SK-N-SH treated with all-trans-retinoic acid at 6 μM for 48 hours (cell line): Measurements from ENCODE around the gene ATXN3.

Source experiments
- ATAC-seq: fragments of 200-7000 bp; cut with Tn5 transposase; 3 replicates; pipeline ENCODE4 v1.9.1; 2020; ENCODE audit warnings: mild to moderate bottlenecking, moderate library complexity
- ARNTL ChIP-seq: fragments of 450-650 bp; formaldehyde crosslinking; IDR thresholded peaks from 2 replicates; pipeline ENCODE4 v1.5.0; 2020; ENCODE audit warnings: low read depth, mild to moderate bottlenecking, moderate library complexity, borderline replicate concordance
- BACH2 ChIP-seq: fragments of 250-450 bp; sonication (Bioruptor Pico); IDR thresholded peaks from 2 replicates; pipeline ENCODE4 v1.9.0; 2021; ENCODE audit warnings: mild to moderate bottlenecking, borderline replicate concordance
- CREB5 ChIP-seq: fragments of 250-450 bp; sonication (Bioruptor Pico); IDR thresholded peaks from 2 replicates; pipeline ENCODE4 v1.5.1; 2020; ENCODE audit warnings: low read depth, mild to moderate bottlenecking, moderate library complexity
- CSDC2 ChIP-seq: fragments of 250-450 bp; sonication (Bioruptor Pico); IDR thresholded peaks from 2 replicates; pipeline ENCODE4 v1.5.0; 2020; ENCODE audit warnings: mild to moderate bottlenecking, moderate library complexity
- GLIS3 ChIP-seq: fragments of 250-450 bp; sonication (Bioruptor Pico); IDR thresholded peaks from 2 replicates; pipeline ENCODE4 v1.5.0; 2020; ENCODE audit warnings: mild to moderate bottlenecking, moderate library complexity
- ISL1 ChIP-seq: fragments of 250-450 bp; sonication (Bioruptor Pico); IDR thresholded peaks from 2 replicates; pipeline ENCODE4 v2.1.2; 2022; ENCODE audit warnings: mild to moderate bottlenecking, moderate library complexity
- OSR1 ChIP-seq: fragments of 250-450 bp; sonication (Bioruptor Pico); IDR thresholded peaks from 2 replicates; pipeline ENCODE4 v1.8.0; 2022; ENCODE audit warnings: moderate library complexity, mild to moderate bottlenecking, inconsistent platforms
- PPARA ChIP-seq: fragments of 250-450 bp; sonication (Bioruptor Pico); IDR thresholded peaks from 2 replicates; pipeline ENCODE4 v1.5.0; 2020; ENCODE audit warnings: mild to moderate bottlenecking, borderline replicate concordance
- RARB ChIP-seq: fragments of 250-450 bp; sonication (Bioruptor Pico); IDR thresholded peaks from 2 replicates; pipeline ENCODE4 v1.8.0; 2021; ENCODE audit warnings: mild to moderate bottlenecking, moderate library complexity
- SNAI2 ChIP-seq: fragments of 250-450 bp; sonication (Bioruptor Pico); IDR thresholded peaks from 2 replicates; pipeline ENCODE4 v1.5.0; 2020; ENCODE audit warnings: mild to moderate bottlenecking, moderate library complexity
- TCF4 ChIP-seq: fragments of 250-450 bp; sonication (Bioruptor Pico); IDR thresholded peaks from 2 replicates; pipeline ENCODE4 v1.8.0; 2021; ENCODE audit warnings: mild to moderate bottlenecking, moderate library complexity, borderline replicate concordance
- TOX ChIP-seq: fragments of 250-450 bp; sonication (Bioruptor Pico); IDR thresholded peaks from 2 replicates; pipeline ENCODE4 v1.8.0; 2021; ENCODE audit warnings: mild to moderate bottlenecking, moderate library complexity, borderline replicate concordance
- ZC3H10 ChIP-seq: fragments of 250-450 bp; sonication (Bioruptor Pico); IDR thresholded peaks from 2 replicates; pipeline ENCODE4 v1.5.1; 2021; ENCODE audit warnings: mild to moderate bottlenecking, moderate library complexity
- ZFP3 ChIP-seq: fragments of 250-450 bp; sonication (Bioruptor Pico); IDR thresholded peaks from 2 replicates; pipeline ENCODE4 v1.5.0; 2020; ENCODE audit warnings: mild to moderate bottlenecking, moderate library complexity
- ZFP30 ChIP-seq: fragments of 450-650 bp; formaldehyde crosslinking; IDR thresholded peaks from 2 replicates; pipeline ENCODE4 v1.5.0; 2022; ENCODE audit warnings: mild to moderate bottlenecking, moderate library complexity
- ZNF565 ChIP-seq: fragments of 450-650 bp; formaldehyde crosslinking; conservative IDR thresholded peaks from 2 replicates; pipeline ENCODE4 v1.5.0; 2020; ENCODE audit warnings: low read depth, mild to moderate bottlenecking, moderate library complexity
- ZNF70 ChIP-seq: fragments of 450-650 bp; formaldehyde crosslinking; IDR thresholded peaks from 2 replicates; pipeline ENCODE4 v1.5.0; 2020; ENCODE audit warnings: mild to moderate bottlenecking, moderate library complexity
- ZNF8 ChIP-seq: fragments of 450-650 bp; formaldehyde crosslinking; IDR thresholded peaks from 2 replicates; pipeline ENCODE4 v1.5.0; 2020; ENCODE audit warnings: mild to moderate bottlenecking, moderate library complexity
- TF ChIP-seq, protein P1 (sequence below): fragments of 250-450 bp; sonication (Bioruptor Pico); IDR thresholded peaks from 2 replicates; pipeline ENCODE4 v1.5.0; 2020; ENCODE audit warnings: mild to moderate bottlenecking, moderate library complexity
- TF ChIP-seq, protein P2 (sequence below): fragments of 250-450 bp; sonication (Bioruptor Pico); IDR thresholded peaks from 2 replicates; pipeline ENCODE4 v1.8.0; 2021; ENCODE audit warnings: low read depth, mild to moderate bottlenecking, moderate library complexity, borderline replicate concordance
- TF ChIP-seq, protein P3 (sequence below): fragments of 250-450 bp; sonication (Bioruptor Pico); IDR thresholded peaks from 2 replicates; pipeline ENCODE4 v1.8.0; 2020; ENCODE audit warnings: mild to moderate bottlenecking, moderate library complexity, borderline replicate concordance

The ATXN3 gene

GRCh38 chr14:92021523-92021922 is 84.9 kb downstream of the ATXN3 start:
- ATAC-seq = no peak
- TF ChIP-seq PPARA (CRISPR knock-in tag) = no peak

- no peak for ATAC-seq
- TF ChIP-seq, protein P1, sequence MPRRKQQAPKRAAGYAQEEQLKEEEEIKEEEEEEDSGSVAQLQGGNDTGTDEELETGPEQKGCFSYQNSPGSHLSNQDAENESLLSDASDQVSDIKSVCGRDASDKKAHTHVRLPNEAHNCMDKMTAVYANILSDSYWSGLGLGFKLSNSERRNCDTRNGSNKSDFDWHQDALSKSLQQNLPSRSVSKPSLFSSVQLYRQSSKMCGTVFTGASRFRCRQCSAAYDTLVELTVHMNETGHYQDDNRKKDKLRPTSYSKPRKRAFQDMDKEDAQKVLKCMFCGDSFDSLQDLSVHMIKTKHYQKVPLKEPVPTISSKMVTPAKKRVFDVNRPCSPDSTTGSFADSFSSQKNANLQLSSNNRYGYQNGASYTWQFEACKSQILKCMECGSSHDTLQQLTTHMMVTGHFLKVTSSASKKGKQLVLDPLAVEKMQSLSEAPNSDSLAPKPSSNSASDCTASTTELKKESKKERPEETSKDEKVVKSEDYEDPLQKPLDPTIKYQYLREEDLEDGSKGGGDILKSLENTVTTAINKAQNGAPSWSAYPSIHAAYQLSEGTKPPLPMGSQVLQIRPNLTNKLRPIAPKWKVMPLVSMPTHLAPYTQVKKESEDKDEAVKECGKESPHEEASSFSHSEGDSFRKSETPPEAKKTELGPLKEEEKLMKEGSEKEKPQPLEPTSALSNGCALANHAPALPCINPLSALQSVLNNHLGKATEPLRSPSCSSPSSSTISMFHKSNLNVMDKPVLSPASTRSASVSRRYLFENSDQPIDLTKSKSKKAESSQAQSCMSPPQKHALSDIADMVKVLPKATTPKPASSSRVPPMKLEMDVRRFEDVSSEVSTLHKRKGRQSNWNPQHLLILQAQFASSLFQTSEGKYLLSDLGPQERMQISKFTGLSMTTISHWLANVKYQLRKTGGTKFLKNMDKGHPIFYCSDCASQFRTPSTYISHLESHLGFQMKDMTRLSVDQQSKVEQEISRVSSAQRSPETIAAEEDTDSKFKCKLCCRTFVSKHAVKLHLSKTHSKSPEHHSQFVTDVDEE (CRISPR knock-in tag) = no peak
- TF ChIP-seq PPARA (CRISPR knock-in tag) (no peak), ZFP3 (CRISPR knock-in tag) (no peak)
These were observed 92.3 kb downstream of the ATXN3 start for GRCh38 chr14:92014040-92014439.

- no peak for ATAC-seq
- TF ChIP-seq BACH2 (CRISPR knock-in tag) (no peak), CSDC2 (no peak), ZFP3 (CRISPR knock-in tag) (no peak), ZC3H10 (CRISPR knock-in tag) (no peak), ARNTL (no peak), ZFP30 (CRISPR knock-in tag) (no peak), GLIS3 (CRISPR knock-in tag) (no peak)
- TF ChIP-seq, protein P2, sequence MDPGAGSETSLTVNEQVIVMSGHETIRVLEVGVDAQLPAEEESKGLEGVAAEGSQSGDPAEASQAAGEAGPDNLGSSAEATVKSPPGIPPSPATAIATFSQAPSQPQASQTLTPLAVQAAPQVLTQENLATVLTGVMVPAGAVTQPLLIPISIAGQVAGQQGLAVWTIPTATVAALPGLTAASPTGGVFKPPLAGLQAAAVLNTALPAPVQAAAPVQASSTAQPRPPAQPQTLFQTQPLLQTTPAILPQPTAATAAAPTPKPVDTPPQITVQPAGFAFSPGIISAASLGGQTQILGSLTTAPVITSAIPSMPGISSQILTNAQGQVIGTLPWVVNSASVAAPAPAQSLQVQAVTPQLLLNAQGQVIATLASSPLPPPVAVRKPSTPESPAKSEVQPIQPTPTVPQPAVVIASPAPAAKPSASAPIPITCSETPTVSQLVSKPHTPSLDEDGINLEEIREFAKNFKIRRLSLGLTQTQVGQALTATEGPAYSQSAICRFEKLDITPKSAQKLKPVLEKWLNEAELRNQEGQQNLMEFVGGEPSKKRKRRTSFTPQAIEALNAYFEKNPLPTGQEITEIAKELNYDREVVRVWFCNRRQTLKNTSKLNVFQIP (CRISPR knock-in tag) = no peak
- TF ChIP-seq, protein P1 (CRISPR knock-in tag) = no peak
These were observed 94.1 kb downstream of the ATXN3 start for GRCh38 chr14:92012121-92012748.

- TF ChIP-seq CREB5 (no peak), ZNF8 (no peak), ZFP30 (CRISPR knock-in tag) (no peak), ZNF70 (CRISPR knock-in tag) (no peak), ISL1 (no peak), ZNF565 (CRISPR knock-in tag) (no peak), GLIS3 (CRISPR knock-in tag) (no peak), OSR1 (no peak)
- no peak for ATAC-seq
These were observed 95.7 kb downstream of the ATXN3 start for GRCh38 chr14:92010644-92011043.

GRCh38 chr14:92009604-92010003 is 96.8 kb downstream of the ATXN3 start:
- peak; percentile 46; the same call in 1 of the 3 replicates for ATAC-seq
- TF ChIP-seq TCF4 (no peak), ZFP3 (CRISPR knock-in tag) (no peak), TOX (CRISPR knock-in tag) (no peak), ZFP30 (CRISPR knock-in tag) (no peak), RARB (no peak), BACH2 (CRISPR knock-in tag) (no peak), GLIS3 (CRISPR knock-in tag) (no peak), SNAI2 (CRISPR knock-in tag) (no peak)
- TF ChIP-seq, protein P3, sequence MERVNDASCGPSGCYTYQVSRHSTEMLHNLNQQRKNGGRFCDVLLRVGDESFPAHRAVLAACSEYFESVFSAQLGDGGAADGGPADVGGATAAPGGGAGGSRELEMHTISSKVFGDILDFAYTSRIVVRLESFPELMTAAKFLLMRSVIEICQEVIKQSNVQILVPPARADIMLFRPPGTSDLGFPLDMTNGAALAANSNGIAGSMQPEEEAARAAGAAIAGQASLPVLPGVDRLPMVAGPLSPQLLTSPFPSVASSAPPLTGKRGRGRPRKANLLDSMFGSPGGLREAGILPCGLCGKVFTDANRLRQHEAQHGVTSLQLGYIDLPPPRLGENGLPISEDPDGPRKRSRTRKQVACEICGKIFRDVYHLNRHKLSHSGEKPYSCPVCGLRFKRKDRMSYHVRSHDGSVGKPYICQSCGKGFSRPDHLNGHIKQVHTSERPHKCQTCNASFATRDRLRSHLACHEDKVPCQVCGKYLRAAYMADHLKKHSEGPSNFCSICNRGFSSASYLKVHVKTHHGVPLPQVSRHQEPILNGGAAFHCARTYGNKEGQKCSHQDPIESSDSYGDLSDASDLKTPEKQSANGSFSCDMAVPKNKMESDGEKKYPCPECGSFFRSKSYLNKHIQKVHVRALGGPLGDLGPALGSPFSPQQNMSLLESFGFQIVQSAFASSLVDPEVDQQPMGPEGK = no peak
- TF ChIP-seq, protein P2 (CRISPR knock-in tag) = no peak
